Measurements from ENCODE around the gene KMT5B. TPM values are rescaled to one million over a fixed set of nuclear protein-coding genes. Genes with fewer than 3 reads are reported as not detected.

Gene KMT5B
- total and polyA plus RNA-seq, 2 donors (not counting 1 experiment from before 2014, with no cell fraction given), result 13.0 to 24.3 TPM

- Histone ChIP-seq H4K20me1 (ENCODE audit: control insufficient read depth, extremely low read depth, insufficient read depth, low read length) (peaks cover 2% of the 10 kb centered on the region), H2AFZ (ENCODE audit: low read length) (no peak overlapping the region), H3K4me1 (ENCODE audit: control insufficient read depth, extremely low read depth, insufficient read depth, low read length) (no peaks in the 10 kb centered on the region), H3K27ac (ENCODE audit: insufficient read depth, low read length) (no peak overlapping the region), H3K36me3 (ENCODE audit: control insufficient read depth, insufficient read depth, low read length) (no peaks in the 10 kb centered on the region), H3K9ac (ENCODE audit: insufficient read depth, low read length) (no peak overlapping the region), H3K4me3 (replicated peaks in 1 of 4; ENCODE audit: control extremely low read depth in 1 of 4, insufficient read depth in 1 of 4, low read depth in 3 of 4, low read length in 4 of 4) (no peak overlapping the region), H3K9me3 (ENCODE audit: control insufficient read depth, insufficient read depth, low read depth, low read length) (no peaks in the 10 kb centered on the region), H3K27me3 (ENCODE audit: control insufficient read depth, insufficient read depth, low read length) (no peaks in the 10 kb centered on the region), H3K4me2 (ENCODE audit: extremely low read depth, insufficient read depth, low read length) (no peak overlapping the region), H3K79me2 (ENCODE audit: control insufficient read depth, insufficient read depth, low read length) (peaks cover 2% of the 10 kb centered on the region)
- TF ChIP-seq EZH2 (IDR thresholded peaks at IDR 0.05; ENCODE audit: low read length, missing control alignments) (no peak), CTCF (conservative IDR thresholded peaks at IDR 0.05 in 1 of 2, IDR thresholded peaks at IDR 0.05 in 1 of 2; ENCODE audit: low read depth in 1 of 2, low read length in 2 of 2) (no peak)
- DNase-seq (ENCODE audit: low read depth in 2 of 2), result no peak
Observed at GRCh38 chr11:68116126-68116525, 97.0 kb downstream of the KMT5B start.

- no peak for DNase-seq (ENCODE audit: low read depth in 2 of 2)
- Histone ChIP-seq H3K4me2 (ENCODE audit: extremely low read depth, insufficient read depth, low read length) (no peak overlapping the region), H2AFZ (ENCODE audit: low read length) (no peak overlapping the region), H3K4me1 (ENCODE audit: control insufficient read depth, extremely low read depth, insufficient read depth, low read length) (no peaks in the 10 kb centered on the region), H3K9me3 (ENCODE audit: control insufficient read depth, insufficient read depth, low read depth, low read length) (no peaks in the 10 kb centered on the region), H4K20me1 (ENCODE audit: control insufficient read depth, extremely low read depth, insufficient read depth, low read length) (peaks cover 2% of the 10 kb centered on the region), H3K4me3 (replicated peaks in 1 of 4; ENCODE audit: control extremely low read depth in 1 of 4, insufficient read depth in 1 of 4, low read depth in 3 of 4, low read length in 4 of 4) (no peak overlapping the region), H3K27me3 (ENCODE audit: control insufficient read depth, insufficient read depth, low read length) (no peaks in the 10 kb centered on the region), H3K27ac (ENCODE audit: insufficient read depth, low read length) (no peak overlapping the region), H3K36me3 (ENCODE audit: control insufficient read depth, insufficient read depth, low read length) (no peaks in the 10 kb centered on the region), H3K9ac (ENCODE audit: insufficient read depth, low read length) (no peak overlapping the region), H3K79me2 (ENCODE audit: control insufficient read depth, insufficient read depth, low read length) (peaks cover 1% of the 10 kb centered on the region)
- no peak for TF ChIP-seq EZH2 (IDR thresholded peaks at IDR 0.05; ENCODE audit: low read length, missing control alignments)
- no peak for TF ChIP-seq CTCF (conservative IDR thresholded peaks at IDR 0.05 in 1 of 2, IDR thresholded peaks at IDR 0.05 in 1 of 2; ENCODE audit: low read depth in 1 of 2, low read length in 2 of 2)
Observed at GRCh38 chr11:68115285-68115684, 97.8 kb downstream of the KMT5B start.

GRCh38 chr11:68113986-68114385, 99.1 kb downstream of the KMT5B start:
- no peaks in the 10 kb centered on the region for H3K4me1 ChIP-seq (ENCODE audit: control insufficient read depth, extremely low read depth, insufficient read depth, low read length)
- DNase-seq (ENCODE audit: low read depth in 2 of 2), result peak in 1 of 2 donors; percentile 74
- no peaks in the 10 kb centered on the region for H3K9me3 ChIP-seq (ENCODE audit: control insufficient read depth, insufficient read depth, low read depth, low read length)
- no peaks in the 10 kb centered on the region for H3K27me3 ChIP-seq (ENCODE audit: control insufficient read depth, insufficient read depth, low read length)
- peaks cover 2% of the 10 kb centered on the region for H4K20me1 ChIP-seq (ENCODE audit: control insufficient read depth, extremely low read depth, insufficient read depth, low read length)
- H3K4me3 ChIP-seq (replicated peaks in 1 of 4; ENCODE audit: control extremely low read depth in 1 of 4, insufficient read depth in 1 of 4, low read depth in 3 of 4, low read length in 4 of 4), result no peak overlapping the region
- H3K36me3 ChIP-seq (ENCODE audit: control insufficient read depth, insufficient read depth, low read length), result no peaks in the 10 kb centered on the region
- no peak overlapping the region for H3K27ac ChIP-seq (ENCODE audit: insufficient read depth, low read length)
- H2AFZ ChIP-seq (ENCODE audit: low read length), result no peak overlapping the region
- no peak overlapping the region for H3K9ac ChIP-seq (ENCODE audit: insufficient read depth, low read length)
- peak in 1 of 2 donors; percentile 38 for TF ChIP-seq CTCF (conservative IDR thresholded peaks at IDR 0.05 in 1 of 2, IDR thresholded peaks at IDR 0.05 in 1 of 2; ENCODE audit: low read depth in 1 of 2, low read length in 2 of 2)
- TF ChIP-seq EZH2 (IDR thresholded peaks at IDR 0.05; ENCODE audit: low read length, missing control alignments), result no peak
- H3K4me2 ChIP-seq (ENCODE audit: extremely low read depth, insufficient read depth, low read length), result no peak overlapping the region
- no peaks in the 10 kb centered on the region for H3K79me2 ChIP-seq (ENCODE audit: control insufficient read depth, insufficient read depth, low read length)

Measured in fibroblast of lung (primary cell).